AG10803 (cell line): Measurements from ENCODE around the gene SLC38A2.

ENCODE experiments used
- DNase-seq: peaks from one replicate; pipeline ENCODE4 v3.0.0; 2010; ENCODE audit warnings: low read depth
- H3K4me3 ChIP-seq: 2 replicates; pipeline ENCODE4 v1.5.1; 2011; ENCODE audit warnings: mild to moderate bottlenecking, low read length, control low read depth
- TF ChIP-seq, protein P1 (sequence below): conservative IDR thresholded peaks from 2 replicates; pipeline ENCODE4 v1.5.1; 2011; ENCODE audit warnings: mild to moderate bottlenecking, low read length, control low read depth, inconsistent platforms

SLC38A2 gene

DNA sequence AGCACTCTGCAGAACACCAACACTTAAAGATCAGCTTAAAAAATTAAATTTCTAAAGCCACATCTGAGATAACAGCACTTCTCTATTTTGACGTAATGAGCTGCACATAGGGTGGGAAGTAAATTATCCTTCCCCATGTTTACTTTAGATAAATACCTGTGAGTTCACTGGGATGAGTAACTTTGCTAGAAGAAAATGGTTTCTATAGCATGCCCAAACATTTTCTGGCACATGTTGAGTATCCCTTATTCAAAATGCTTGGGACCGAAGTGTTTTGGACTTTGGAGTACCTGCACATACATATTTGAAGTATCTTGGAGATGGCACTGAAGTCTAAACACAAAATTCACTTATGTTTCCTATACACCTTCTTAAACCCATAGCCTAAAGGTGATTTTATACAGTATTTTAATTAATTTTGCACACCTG, 6.6 kb downstream of the SLC38A2 start:
- TF ChIP-seq, protein P1, sequence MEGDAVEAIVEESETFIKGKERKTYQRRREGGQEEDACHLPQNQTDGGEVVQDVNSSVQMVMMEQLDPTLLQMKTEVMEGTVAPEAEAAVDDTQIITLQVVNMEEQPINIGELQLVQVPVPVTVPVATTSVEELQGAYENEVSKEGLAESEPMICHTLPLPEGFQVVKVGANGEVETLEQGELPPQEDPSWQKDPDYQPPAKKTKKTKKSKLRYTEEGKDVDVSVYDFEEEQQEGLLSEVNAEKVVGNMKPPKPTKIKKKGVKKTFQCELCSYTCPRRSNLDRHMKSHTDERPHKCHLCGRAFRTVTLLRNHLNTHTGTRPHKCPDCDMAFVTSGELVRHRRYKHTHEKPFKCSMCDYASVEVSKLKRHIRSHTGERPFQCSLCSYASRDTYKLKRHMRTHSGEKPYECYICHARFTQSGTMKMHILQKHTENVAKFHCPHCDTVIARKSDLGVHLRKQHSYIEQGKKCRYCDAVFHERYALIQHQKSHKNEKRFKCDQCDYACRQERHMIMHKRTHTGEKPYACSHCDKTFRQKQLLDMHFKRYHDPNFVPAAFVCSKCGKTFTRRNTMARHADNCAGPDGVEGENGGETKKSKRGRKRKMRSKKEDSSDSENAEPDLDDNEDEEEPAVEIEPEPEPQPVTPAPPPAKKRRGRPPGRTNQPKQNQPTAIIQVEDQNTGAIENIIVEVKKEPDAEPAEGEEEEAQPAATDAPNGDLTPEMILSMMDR, result no peak
- no peak for DNase-seq
- H3K4me3 ChIP-seq, result peak overlapping the region; percentile 84

DNA sequence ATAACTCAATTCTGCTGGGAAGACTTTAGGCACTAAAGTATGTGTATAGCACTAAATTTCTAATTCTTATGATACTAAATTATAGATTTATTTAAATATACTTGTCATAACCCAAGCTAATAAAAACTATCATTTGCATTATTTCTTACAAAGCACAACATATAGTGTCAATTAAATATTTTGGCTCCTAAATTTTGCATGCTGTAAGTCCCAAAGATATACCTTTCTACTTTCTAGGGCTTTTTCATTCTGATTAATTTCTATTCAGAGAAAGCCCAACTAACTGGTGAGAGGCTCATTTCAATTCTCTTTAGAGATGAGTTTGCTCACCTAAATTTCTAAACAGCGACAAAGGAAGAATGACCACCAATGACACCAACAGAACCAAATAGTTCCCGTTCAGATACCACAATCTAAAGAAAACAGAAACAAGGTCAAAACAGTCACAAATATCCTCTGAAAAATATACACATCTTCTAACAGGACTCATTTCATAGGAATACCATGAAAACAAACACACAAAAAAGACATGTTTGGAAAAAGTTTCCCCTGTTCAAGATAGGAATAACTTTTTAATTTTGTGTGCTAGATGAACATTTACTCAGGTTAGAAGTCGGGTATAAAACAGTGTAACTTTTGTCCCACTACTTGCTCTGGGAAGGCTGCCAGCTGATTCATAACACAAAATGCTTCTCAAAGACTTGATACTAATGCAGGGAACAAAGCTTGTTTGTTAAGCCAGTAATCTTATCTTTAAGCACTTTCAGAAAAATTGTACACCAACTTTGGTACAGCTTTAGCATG, 7.6 kb downstream of the SLC38A2 start:
- TF ChIP-seq, protein P1, result no peak
- peak; percentile 66 for DNase-seq
- H3K4me3 ChIP-seq, result peak overlapping the region; percentile 84

DNA sequence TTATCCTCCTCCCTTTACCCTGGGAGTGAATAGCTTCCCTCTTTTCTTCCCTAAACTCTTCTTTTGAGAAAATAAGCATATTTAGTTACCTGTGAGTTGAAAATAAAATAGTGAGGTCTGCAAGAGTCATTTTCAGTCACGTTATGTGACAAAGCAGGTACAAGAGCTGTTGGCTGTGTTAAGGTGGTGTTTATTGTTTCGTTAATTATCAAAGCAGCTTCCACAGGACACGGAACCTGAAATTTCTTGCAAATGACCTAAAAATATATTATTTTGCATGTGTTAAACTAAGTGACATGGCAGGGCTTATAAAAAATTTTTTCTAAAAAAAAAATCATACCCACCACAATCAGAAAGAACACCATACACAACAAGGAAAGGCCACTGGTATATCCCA, 8.3 kb downstream of the SLC38A2 start:
- peak overlapping the region; percentile 84 for H3K4me3 ChIP-seq
- TF ChIP-seq, protein P1, result no peak

DNA sequence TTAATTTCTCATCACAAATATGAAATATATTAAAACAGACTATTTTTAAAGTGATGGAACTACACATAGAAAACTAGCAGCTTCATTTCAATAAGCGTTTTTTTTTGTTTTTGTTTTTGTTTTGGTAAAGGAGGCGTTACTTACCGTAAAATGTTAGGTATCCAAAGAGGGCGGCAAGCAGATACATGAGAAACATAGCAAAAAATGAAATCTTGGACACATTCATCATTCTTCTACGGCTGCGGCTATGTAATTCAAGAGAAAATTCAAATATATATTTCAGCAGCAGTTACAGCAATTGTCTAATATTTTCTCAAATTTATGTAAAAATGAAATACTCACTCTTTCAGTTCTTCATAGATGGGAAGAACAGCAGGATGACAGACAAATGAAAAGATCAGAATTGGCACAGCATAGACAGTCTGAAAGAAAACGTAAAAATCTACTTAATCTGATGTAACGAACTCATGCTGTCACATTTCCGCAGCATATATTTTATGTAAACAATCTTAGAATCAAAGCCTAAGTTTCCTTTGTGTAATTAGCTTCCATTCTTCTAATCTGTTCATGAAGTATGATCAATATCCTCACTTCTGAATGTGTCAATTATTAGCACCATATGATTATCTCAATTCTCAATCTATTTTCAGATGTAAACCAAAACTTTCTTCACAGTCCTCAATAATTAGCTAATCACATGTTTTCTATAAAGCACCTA, 8.8 kb downstream of the SLC38A2 start:
- TF ChIP-seq, protein P1, result no peak
- peak overlapping the region; percentile 84 for H3K4me3 ChIP-seq
- DNase-seq, result no peak

More for the DNA sequence above, 8.3 kb downstream of the SLC38A2 start:
- DNase-seq, result no peak

DNA sequence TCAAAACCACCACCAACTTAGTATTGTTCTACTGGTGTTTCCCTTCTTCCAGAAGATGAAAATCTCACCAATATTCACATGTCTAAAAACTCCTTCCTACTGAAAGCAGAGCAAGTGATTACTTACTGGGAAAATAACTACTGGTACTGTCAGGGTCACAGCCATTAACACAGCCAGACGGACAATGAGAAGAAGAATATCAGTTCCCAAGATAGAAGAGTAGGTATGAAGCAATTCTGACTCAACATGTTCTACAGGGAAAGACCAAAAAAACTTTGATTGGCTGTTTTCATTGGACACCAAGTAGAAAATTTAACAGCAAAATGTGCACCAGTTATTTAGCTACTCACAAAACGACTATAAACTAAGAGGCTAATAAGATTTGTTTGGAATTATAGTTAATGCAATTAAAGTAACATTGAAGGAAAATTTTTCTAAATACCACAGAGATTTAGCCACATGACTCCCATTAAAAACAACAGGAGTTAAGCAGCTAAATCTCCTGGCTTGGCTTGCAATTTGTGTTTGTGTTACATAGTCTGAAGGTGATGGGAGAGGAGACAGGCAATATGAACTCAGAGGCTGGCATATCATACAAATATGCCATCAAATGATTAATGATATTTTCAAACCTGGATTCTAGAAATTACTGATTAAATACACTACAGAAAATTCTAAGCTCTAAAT, 9.5 kb downstream of the SLC38A2 start:
- TF ChIP-seq, protein P1, result no peak
- DNase-seq, result no peak
- H3K4me3 ChIP-seq, result peak overlapping the region; percentile 37

DNA sequence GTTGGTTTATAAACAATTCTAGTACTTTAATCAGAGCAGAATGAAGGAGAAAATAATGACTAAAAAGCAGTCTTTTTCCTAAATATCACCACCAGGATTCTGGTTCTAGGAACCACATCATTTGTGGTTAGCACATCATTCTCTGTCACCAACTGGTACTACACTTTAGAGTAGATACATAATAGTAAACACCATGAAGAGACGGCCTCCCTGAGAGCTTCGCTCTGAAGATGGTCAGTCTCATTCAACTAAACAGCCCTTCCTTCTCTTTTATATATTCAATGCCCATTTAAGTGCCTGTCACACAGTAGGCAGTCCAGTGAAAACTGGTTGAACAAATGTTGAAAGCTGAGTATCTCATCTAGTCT, 10.9 kb downstream of the SLC38A2 start:
- H3K4me3 ChIP-seq, result peak overlapping the region; percentile 16; the same call in 1 of the 2 replicates
- no peak for DNase-seq
- TF ChIP-seq, protein P1, result no peak
